IPS DF 4.7 (cell line): ENCODE measurements around the gene ASB14.
A peak's percentile ranks its signal among the peaks of the same experiment; 100 is the strongest.

Experiments
- DNase-seq: peaks from one replicate; pipeline ENCODE4 v3.0.0-alpha.2; 2013; ENCODE audit warnings: low spot score; ENCODE audit errors: extremely low read depth

The ASB14 gene

GRCh38 chr3:57261119-57261518, 31.4 kb downstream of the ASB14 start:
- no peak for DNase-seq

- DNase-seq = no peak
Measured at GRCh38 chr3:57257678-57258077, 34.8 kb downstream of the ASB14 start.

GRCh38 chr3:57256844-57257243, 35.6 kb downstream of the ASB14 start:
- no peak for DNase-seq

GRCh38 chr3:57252404-57252803, 40.1 kb downstream of the ASB14 start:
- DNase-seq = no peak

GRCh38 chr3:57244946-57245345, 47.5 kb downstream of the ASB14 start:
- no peak for DNase-seq

GRCh38 chr3:57234613-57235575, 57.6 kb downstream of the ASB14 start:
- DNase-seq = no peak

GRCh38 chr3:57233799-57234198, 58.7 kb downstream of the ASB14 start:
- no peak for DNase-seq

- DNase-seq = no peak
Measured at GRCh38 chr3:57230006-57230405, 62.5 kb downstream of the ASB14 start.

GRCh38 chr3:57227930-57228751, 64.3 kb downstream of the ASB14 start:
- no peak for DNase-seq

GRCh38 chr3:57227204-57227929, 65.1 kb downstream of the ASB14 start, which contains the start of gene APPL1:
TSS of gene APPL1 (plus strand) at chr3:57227729. CDS start at chr3:57227884, 155 bp downstream.
- peak; percentile 56 for DNase-seq

- DNase-seq = no peak
Measured at GRCh38 chr3:57226176-57226575, 66.3 kb downstream of the ASB14 start.

- DNase-seq = no peak
Measured at GRCh38 chr3:57224856-57225255, 67.6 kb downstream of the ASB14 start.

GRCh38 chr3:57221883-57222282, 70.6 kb downstream of the ASB14 start:
- DNase-seq = no peak
